Mucosa of descending colon (tissue), 3 donors: ENCODE data around the gene PSMD9. TPM values are rescaled to one million over a fixed set of nuclear protein-coding genes. Genes with fewer than 3 reads are reported as not detected.

ENCODE experiments used
- ATAC-seq: fragments of 200-7000 bp; cut with Tn5 transposase; one replicate; pipeline ENCODE4 v1.9.1; 2020; ENCODE audit warnings: mild to moderate bottlenecking, moderate library complexity
- DNase-seq, 3 donors: peaks; one replicate each; pipeline ENCODE4 v3.0.0-alpha.2; 2020
- H3K36me3 ChIP-seq: fragments of 200-600 bp; one replicate; pipeline ENCODE4 v1.8.0; 2021; ENCODE audit warnings: low read depth, mild to moderate bottlenecking
- H3K4me1 ChIP-seq: fragments of 200-600 bp; one replicate; pipeline ENCODE4 v1.8.0; 2021; ENCODE audit warnings: low read depth, mild to moderate bottlenecking
- H3K4me3 ChIP-seq: fragments of 200-600 bp; one replicate; pipeline ENCODE4 v1.8.0; 2021; ENCODE audit warnings: mild to moderate bottlenecking
- H3K9me3 ChIP-seq: fragments of 200-600 bp; one replicate; pipeline ENCODE4 v1.8.0; 2021; ENCODE audit warnings: mild to moderate bottlenecking
- intact Hi-C, 2 donors: fragments of 100-400 bp; cut with DNase I in 1 of 2; cut with micrococcal nuclease in 1 of 2; formaldehyde crosslinking; loops; one replicate each; pipeline versions ENCODE4 v1.11.0 to v1.11.1; 2022; cut with DNase I, micrococcal nuclease
- total RNA-seq, 3 donors: library from RNA; stranded (reverse); fragmentation: NEBNext Ultra II Directional in 2 of 3; extraction: Animal tissue kit (Norgen Biotek cat#: 25700) in 2 of 3; gene quantifications; one replicate each; pipeline versions ENCODE4 v1.2.1 to v1.2.4, GENCODE V29; 2021 to 2023
- TF ChIP-seq, protein P1 (sequence below): fragments of 200-600 bp; IDR thresholded peaks from one replicate; pipeline ENCODE4 v1.8.0; 2022; ENCODE audit warnings: antibody characterized with exemption, mild to moderate bottlenecking
- donor health status: DM: no; HTN: no; CAD: no; lungs with moderate emphysema.
- donor health status: DM: no; HTN: no; CAD: no.
- donor health status: DM: no; HTN: yes; CAD: no.

The PSMD9 gene
- total RNA-seq, 3 donors from 2014 or later = 45.0 to 45.6 (median 45.2) TPM

DNA sequence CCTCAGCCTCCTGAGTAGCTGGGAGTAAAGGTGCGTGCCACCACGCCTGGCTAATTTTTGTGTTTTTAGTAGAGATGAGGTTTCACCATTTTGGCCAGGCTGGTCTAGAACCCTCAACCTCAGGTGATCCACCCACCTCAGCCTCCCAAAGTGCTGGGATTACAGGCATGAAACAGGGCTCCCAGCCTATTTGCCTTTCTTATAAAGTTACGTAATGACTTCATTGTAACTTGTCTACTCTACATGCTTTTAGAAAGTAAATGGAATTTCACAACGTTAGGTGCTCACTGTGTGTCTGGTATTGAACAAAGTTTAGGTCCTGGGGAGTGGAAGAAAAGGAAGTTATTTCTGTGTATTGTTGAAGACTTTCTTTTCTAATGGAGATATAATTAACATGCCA, 42.3 kb downstream of the PSMD9 start:
- intact Hi-C loops = no loop called here
- H3K9me3 ChIP-seq = no peaks in the 10 kb centered on the region
- no peaks in the 10 kb centered on the region for H3K36me3 ChIP-seq
- no peaks in the 10 kb centered on the region for H3K4me1 ChIP-seq
- no peak overlapping the region for H3K4me3 ChIP-seq
- ATAC-seq = no peak
- TF ChIP-seq, protein P1, sequence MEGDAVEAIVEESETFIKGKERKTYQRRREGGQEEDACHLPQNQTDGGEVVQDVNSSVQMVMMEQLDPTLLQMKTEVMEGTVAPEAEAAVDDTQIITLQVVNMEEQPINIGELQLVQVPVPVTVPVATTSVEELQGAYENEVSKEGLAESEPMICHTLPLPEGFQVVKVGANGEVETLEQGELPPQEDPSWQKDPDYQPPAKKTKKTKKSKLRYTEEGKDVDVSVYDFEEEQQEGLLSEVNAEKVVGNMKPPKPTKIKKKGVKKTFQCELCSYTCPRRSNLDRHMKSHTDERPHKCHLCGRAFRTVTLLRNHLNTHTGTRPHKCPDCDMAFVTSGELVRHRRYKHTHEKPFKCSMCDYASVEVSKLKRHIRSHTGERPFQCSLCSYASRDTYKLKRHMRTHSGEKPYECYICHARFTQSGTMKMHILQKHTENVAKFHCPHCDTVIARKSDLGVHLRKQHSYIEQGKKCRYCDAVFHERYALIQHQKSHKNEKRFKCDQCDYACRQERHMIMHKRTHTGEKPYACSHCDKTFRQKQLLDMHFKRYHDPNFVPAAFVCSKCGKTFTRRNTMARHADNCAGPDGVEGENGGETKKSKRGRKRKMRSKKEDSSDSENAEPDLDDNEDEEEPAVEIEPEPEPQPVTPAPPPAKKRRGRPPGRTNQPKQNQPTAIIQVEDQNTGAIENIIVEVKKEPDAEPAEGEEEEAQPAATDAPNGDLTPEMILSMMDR = no peak
- no peak for DNase-seq

GRCh38 chr12:121932176-121932536, 43.6 kb downstream of the PSMD9 start:
- intact Hi-C loops = no loop called here
- ATAC-seq (no peak), DNase-seq (no peak)
- TF ChIP-seq, protein P1 = no peak
- Histone ChIP-seq H3K36me3 (no peaks in the 10 kb centered on the region), H3K4me1 (no peaks in the 10 kb centered on the region), H3K4me3 (no peak overlapping the region), H3K9me3 (no peaks in the 10 kb centered on the region)

DNA sequence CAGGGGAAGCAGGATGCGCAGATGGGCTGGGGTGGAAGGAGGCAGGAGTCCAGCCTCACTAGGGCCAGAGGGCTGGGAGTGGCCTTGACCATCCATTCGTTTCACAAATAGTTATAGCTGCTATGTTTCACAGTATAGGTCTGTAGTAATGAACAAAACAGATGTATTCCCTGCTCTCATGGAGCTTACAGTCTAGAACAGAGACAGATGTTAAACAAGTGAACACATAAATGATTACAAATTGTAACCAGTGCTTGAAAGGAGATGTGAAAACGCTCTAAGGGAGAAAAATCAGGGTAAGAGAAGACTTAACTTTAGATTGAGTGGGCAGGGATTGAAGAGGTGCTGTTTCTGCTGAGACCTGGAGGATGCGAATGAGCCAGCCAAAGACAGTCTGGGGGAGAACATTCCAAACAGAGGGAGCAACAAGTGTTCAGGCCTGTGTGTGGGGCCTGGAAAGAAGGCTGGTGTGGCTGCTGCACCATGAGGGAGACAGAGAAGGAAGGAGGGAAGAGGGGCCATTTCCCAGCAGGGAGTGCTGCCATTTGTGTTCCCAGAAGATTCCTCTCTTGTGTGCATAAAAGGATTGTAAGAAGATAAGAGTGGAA, 44.4 kb downstream of the PSMD9 start:
- intact Hi-C loops = no loop called here
- H3K9me3 ChIP-seq = no peaks in the 10 kb centered on the region
- no peak for DNase-seq
- no peaks in the 10 kb centered on the region for H3K4me1 ChIP-seq
- H3K36me3 ChIP-seq = no peaks in the 10 kb centered on the region
- ATAC-seq = no peak
- TF ChIP-seq, protein P1 = no peak
- H3K4me3 ChIP-seq = no peak overlapping the region

- H3K36me3 ChIP-seq = no peaks in the 10 kb centered on the region
- H3K9me3 ChIP-seq = no peaks in the 10 kb centered on the region
- no peak overlapping the region for H3K4me3 ChIP-seq
- no peak for ATAC-seq
- H3K4me1 ChIP-seq = no peaks in the 10 kb centered on the region
- DNase-seq = no peak
- intact Hi-C loops = no loop called here
- TF ChIP-seq, protein P1 = no peak
Observed at GRCh38 chr12:121933522-121934308, 45.1 kb downstream of the PSMD9 start.

- intact Hi-C loops = no loop called here
- Histone ChIP-seq H3K4me1 (no peaks in the 10 kb centered on the region), H3K36me3 (no peaks in the 10 kb centered on the region), H3K4me3 (no peak overlapping the region), H3K9me3 (no peaks in the 10 kb centered on the region)
- no peak for ATAC-seq
- DNase-seq = no peak
- TF ChIP-seq, protein P1 = no peak
Observed at GRCh38 chr12:121934309-121934664, 45.7 kb downstream of the PSMD9 start.
